ENCODE results near the gene SGIP1. TPM values are rescaled to one million over a fixed set of nuclear protein-coding genes. Genes with fewer than 3 reads are reported as not detected.

The SGIP1 gene
- total and polyA plus RNA-seq, 2 experiments from 2014 or later, result 3.3 to 8.8 TPM

DNA sequence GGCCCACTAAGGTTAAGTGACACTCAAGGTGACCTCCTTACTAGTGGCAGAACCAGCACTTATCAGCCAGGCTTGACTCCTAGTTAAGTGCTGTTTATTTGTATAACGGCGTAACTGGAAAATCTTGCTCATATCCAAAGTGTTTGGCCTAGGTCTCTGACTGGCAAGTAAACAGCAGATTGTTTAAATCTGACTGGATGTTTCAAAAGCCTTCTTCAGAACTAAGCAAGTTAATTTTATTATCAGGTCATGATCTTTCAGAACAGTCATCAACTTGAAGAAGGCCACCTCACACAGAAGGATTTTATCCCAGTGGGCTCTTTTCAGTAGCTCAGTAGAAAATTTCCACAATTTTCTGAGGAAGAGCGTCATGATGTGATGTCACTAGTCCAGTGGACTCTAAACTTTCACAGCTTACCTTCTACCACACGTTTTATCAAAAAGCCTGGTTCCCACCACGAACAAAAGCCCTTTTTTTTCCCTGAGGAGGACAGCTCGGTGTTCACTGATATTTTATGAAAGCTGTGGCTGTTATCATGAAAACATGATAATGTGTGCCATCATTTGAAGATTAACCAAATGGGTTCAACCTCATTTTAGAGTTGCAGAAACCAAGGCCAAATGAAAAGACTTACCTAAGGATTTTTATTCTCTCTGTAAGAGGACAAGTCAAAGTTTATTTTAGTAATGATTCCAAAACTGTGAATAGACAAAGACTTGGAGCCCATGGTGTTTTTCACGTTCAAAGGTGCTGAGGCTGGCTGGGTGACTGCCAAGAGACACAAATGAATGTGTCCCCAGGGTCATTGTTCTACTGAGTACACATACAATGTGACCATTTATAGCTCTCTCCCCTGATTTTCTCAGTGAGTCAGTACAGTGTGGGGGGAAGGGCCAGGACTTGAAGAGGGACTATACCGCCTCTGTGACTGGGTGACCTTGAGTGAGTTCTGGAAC lies 9.1 kb downstream of the SGIP1 start:
- TF ChIP-seq, protein P1, sequence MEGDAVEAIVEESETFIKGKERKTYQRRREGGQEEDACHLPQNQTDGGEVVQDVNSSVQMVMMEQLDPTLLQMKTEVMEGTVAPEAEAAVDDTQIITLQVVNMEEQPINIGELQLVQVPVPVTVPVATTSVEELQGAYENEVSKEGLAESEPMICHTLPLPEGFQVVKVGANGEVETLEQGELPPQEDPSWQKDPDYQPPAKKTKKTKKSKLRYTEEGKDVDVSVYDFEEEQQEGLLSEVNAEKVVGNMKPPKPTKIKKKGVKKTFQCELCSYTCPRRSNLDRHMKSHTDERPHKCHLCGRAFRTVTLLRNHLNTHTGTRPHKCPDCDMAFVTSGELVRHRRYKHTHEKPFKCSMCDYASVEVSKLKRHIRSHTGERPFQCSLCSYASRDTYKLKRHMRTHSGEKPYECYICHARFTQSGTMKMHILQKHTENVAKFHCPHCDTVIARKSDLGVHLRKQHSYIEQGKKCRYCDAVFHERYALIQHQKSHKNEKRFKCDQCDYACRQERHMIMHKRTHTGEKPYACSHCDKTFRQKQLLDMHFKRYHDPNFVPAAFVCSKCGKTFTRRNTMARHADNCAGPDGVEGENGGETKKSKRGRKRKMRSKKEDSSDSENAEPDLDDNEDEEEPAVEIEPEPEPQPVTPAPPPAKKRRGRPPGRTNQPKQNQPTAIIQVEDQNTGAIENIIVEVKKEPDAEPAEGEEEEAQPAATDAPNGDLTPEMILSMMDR (IDR thresholded peaks at IDR 0.05; ENCODE audit: low read depth, low read length), result no peak
- Histone ChIP-seq H3K36me3 (no peaks in the 10 kb centered on the region), H3K27me3 (no peaks in the 10 kb centered on the region), H3K9me3 (ENCODE audit: low read depth) (no peaks in the 10 kb centered on the region), H3K4me3 (no peak overlapping the region), H3K27ac (peak overlapping the region; percentile 69), H3K4me1 (ENCODE audit: low read depth) (peaks cover 38% of the 10 kb centered on the region)
- peak; percentile 49 to 63 for DNase-seq (ENCODE audit: low read depth in 1 of 2, low spot score in 1 of 2)

DNA sequence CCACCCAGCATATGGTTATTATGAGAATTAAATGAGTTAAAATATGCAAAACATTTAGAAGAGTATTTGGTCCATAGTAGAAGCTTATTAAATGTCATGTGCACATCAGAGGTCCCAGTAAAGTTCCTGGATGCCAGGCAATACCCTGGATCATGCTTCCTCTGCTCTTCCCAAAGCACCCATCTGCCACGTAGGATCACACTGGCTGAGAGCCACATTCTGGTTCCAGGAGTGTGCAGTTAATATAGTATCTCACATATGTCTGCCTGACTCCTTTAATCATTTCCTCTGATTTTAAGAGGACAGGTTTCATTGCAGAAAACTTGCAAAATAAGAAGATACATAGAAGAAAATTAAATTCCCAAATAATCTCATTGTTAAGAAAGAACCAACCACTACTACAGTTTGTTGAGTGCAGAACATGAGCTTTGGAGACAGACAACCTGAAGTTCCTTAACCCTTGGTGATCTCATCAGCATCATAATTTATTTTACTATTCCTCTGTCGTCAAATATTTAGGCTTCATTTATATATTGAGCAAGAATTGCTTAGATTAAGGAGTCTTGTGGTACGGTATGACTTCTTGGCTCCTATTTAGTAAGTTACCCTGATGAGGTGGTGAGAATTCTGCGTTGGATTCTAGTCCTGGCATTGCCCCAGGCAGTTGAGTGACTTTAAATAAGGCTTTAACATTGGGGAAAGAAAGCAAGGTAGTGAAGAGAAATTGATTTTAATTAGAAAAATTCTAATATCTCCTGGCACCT lies 12.3 kb downstream of the SGIP1 start:
- TF ChIP-seq, protein P1 (IDR thresholded peaks at IDR 0.05; ENCODE audit: low read depth, low read length), result no peak
- Histone ChIP-seq H3K4me3 (no peak overlapping the region), H3K27ac (no peak overlapping the region), H3K9me3 (ENCODE audit: low read depth) (no peaks in the 10 kb centered on the region), H3K36me3 (no peaks in the 10 kb centered on the region), H3K4me1 (ENCODE audit: low read depth) (peaks cover 33% of the 10 kb centered on the region), H3K27me3 (no peaks in the 10 kb centered on the region)
- DNase-seq (ENCODE audit: low read depth in 1 of 2, low spot score in 1 of 2), result no peak

DNA sequence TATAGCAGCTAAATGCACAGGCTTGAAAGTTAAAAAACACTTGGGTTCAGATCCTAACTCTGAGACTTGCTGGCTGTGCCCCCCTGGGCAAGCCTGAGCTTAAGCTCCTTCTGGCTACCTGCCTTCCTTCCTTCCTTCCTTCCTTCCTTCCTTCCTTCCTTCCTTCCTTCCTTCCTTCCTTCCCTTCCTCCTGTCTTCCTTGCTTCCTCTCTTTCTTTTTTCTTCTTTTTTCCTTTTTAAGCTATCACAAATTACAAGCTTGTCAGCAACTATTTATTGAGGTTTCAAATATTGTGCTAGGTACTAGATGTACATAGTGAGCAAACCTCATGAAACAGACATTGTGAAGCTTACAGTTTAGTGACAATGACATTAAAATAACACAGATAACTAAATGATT lies 15.1 kb downstream of the SGIP1 start:
- DNase-seq (ENCODE audit: low read depth in 1 of 2, low spot score in 1 of 2), result no peak
- Histone ChIP-seq H3K27ac (no peak overlapping the region), H3K9me3 (ENCODE audit: low read depth) (no peaks in the 10 kb centered on the region), H3K36me3 (no peaks in the 10 kb centered on the region), H3K27me3 (no peaks in the 10 kb centered on the region), H3K4me3 (no peak overlapping the region), H3K4me1 (ENCODE audit: low read depth) (peaks cover 8% of the 10 kb centered on the region)
- TF ChIP-seq, protein P1 (IDR thresholded peaks at IDR 0.05; ENCODE audit: low read depth, low read length), result no peak

DNA sequence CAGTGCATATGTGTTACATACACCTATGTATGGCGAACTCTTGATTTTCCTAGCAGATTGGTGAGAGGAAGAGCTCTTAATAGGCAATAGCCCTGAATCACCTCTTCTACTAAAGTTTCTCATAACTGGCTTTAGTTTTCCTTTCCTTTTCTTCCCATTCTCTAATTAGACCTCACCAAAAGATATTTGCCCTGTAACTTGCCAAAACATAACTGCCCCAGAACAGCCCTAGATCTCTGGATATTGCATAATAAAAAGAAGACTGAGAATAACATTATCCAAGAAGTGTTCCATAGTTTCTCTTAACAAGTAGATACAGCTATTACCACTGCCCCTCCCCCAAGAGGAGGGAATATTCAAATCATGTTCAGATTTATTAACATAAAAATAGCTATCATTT lies 16.3 kb downstream of the SGIP1 start:
- no peaks in the 10 kb centered on the region for H3K9me3 ChIP-seq (ENCODE audit: low read depth)
- H3K27me3 ChIP-seq, result no peaks in the 10 kb centered on the region
- H3K27ac ChIP-seq, result no peak overlapping the region
- H3K36me3 ChIP-seq, result no peaks in the 10 kb centered on the region
- TF ChIP-seq, protein P1 (IDR thresholded peaks at IDR 0.05; ENCODE audit: low read depth, low read length), result no peak
- H3K4me3 ChIP-seq, result no peak overlapping the region
- DNase-seq (ENCODE audit: low read depth in 1 of 2, low spot score in 1 of 2), result no peak
- H3K4me1 ChIP-seq (ENCODE audit: low read depth), result peaks cover 1% of the 10 kb centered on the region

DNA sequence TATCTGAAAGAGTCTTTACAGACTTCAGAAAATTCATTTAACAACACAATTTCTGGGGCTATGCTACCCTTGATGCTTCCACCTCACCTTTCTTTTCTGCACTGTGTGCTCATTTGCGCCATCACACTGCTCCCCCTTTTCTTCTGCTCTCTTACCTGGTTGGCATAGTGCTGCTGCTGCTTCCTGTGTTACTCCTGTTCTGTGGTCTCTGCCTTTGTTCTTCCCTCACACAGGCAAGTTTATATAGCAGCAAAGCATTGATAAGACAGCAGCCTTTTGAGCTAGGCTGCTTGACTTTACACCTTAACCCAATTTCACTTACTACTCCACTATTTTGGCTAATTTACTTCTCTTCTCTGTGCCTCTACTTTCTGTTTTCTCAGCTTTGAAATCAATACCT lies 18.3 kb downstream of the SGIP1 start:
- TF ChIP-seq, protein P1 (IDR thresholded peaks at IDR 0.05; ENCODE audit: low read depth, low read length), result no peak
- Histone ChIP-seq H3K4me1 (ENCODE audit: low read depth) (no peaks in the 10 kb centered on the region), H3K9me3 (ENCODE audit: low read depth) (no peaks in the 10 kb centered on the region), H3K36me3 (no peaks in the 10 kb centered on the region), H3K4me3 (no peak overlapping the region), H3K27ac (no peak overlapping the region), H3K27me3 (no peaks in the 10 kb centered on the region)
- DNase-seq (ENCODE audit: low read depth in 1 of 2, low spot score in 1 of 2), result no peak
